Measurements from ENCODE around the gene ZNF451. TPM values are rescaled to one million over a fixed set of nuclear protein-coding genes. Genes with fewer than 3 reads are reported as not detected.

Gene ZNF451
- polyA plus RNA-seq, 1 of the 3 experiments (the other 2 are of a cell fraction): 8.5 TPM

- Histone ChIP-seq H3K4me3 (ENCODE audit: low read depth in 2 of 2, low read length in 1 of 2) (peak overlapping the region; percentile 65 to 78), H3K9ac (peak overlapping the region; percentile 78; the same call in 1 of the 2 replicates), H3F3A (replicated peaks; ENCODE audit: insufficient read depth) (peaks cover 33% of the 10 kb centered on the region), H4K20me1 (ENCODE audit: insufficient read depth) (no peaks in the 10 kb centered on the region), H3K79me2 (ENCODE audit: insufficient read depth) (peaks cover 64% of the 10 kb centered on the region), H2AFZ (ENCODE audit: low read depth) (no peak overlapping the region; the same call in 1 of the 2 replicates), H3K4me2 (peak overlapping the region; percentile 84), H3K9me3 (no peaks in the 10 kb centered on the region), H3K4me1 (ENCODE audit: control insufficient read depth in 1 of 2, insufficient read depth in 2 of 2, low read depth in 1 of 2, low read length in 1 of 2) (peaks cover 4 to 12% of the 10 kb centered on the region in 2 experiments; a peak in 3 of 4 replicates), H3K9me2 (no peaks in the 10 kb centered on the region), H3K27me3 (ENCODE audit: insufficient read depth) (no peaks in the 10 kb centered on the region), H3K27ac (ENCODE audit: low read depth in 2 of 2, low read length in 1 of 2) (peak overlapping the region; percentile 78 to 91), H3K36me3 (replicated peaks in 1 of 2; ENCODE audit: control insufficient read depth in 1 of 2, insufficient read depth in 2 of 2, low read length in 1 of 2) (peaks cover 10 to 36% of the 10 kb centered on the region in 2 experiments)
- 48% methylated on average over 5 of the region's 5 CpGs for WGBS (ENCODE audit: low lambda C conversion rate)
- peak; percentile 10 for DNase-seq
- CTCF ChIA-PET: no interaction called here
- TF ChIP-seq PBX3 (IDR thresholded peaks at IDR 0.05) (no peak), FOXJ3 (CRISPR knock-in tag; IDR thresholded peaks at IDR 0.05) (no peak), EP300 (IDR thresholded peaks at IDR 0.05; ENCODE audit: borderline replicate concordance in 1 of 2, low read depth in 1 of 2, low read length in 1 of 2) (no peak), MAX (IDR thresholded peaks at IDR 0.05; ENCODE audit: low read depth) (peak; percentile 32; the same call in 1 of the 2 replicates), JUND (IDR thresholded peaks at IDR 0.05) (peak; percentile 48; the same call in 1 of the 2 replicates), RFX5 (IDR thresholded peaks at IDR 0.05; ENCODE audit: low read length) (no peak), TEAD4 (IDR thresholded peaks at IDR 0.05; ENCODE audit: borderline replicate concordance, insufficient read depth) (no peak), FOSL2 (IDR thresholded peaks at IDR 0.05; ENCODE audit: borderline replicate concordance, low read depth) (peak; percentile 56; the same call in 1 of the 2 replicates), ZBTB33 (IDR thresholded peaks at IDR 0.05; ENCODE audit: borderline replicate concordance, low read depth) (no peak), RCOR1 (IDR thresholded peaks at IDR 0.05; ENCODE audit: low read length) (no peak), GATA2 (CRISPR knock-in tag; IDR thresholded peaks at IDR 0.05) (no peak), FOXM1 (IDR thresholded peaks at IDR 0.05; ENCODE audit: low read depth) (no peak), TCF12 (IDR thresholded peaks at IDR 0.05) (peak; percentile 33; the same call in 1 of the 2 replicates), POLR2AphosphoS5 (IDR thresholded peaks at IDR 0.05; ENCODE audit: low read depth, low read length) (peak; percentile 31; the same call in 1 of the 2 replicates), RAD21 (IDR thresholded peaks at IDR 0.05; ENCODE audit: low read length) (no peak), GABPA (IDR thresholded peaks at IDR 0.05; ENCODE audit: low read depth) (no peak), NRF1 (IDR thresholded peaks at IDR 0.05; ENCODE audit: low read depth, low read length) (no peak), SIN3A (IDR thresholded peaks at IDR 0.05; ENCODE audit: borderline replicate concordance, low read depth, low read length) (no peak)
- POLR2A ChIA-PET: no interaction called here
Observed at GRCh38 chr6:57173886-57174510, 84.0 kb downstream of the ZNF451 start.
